Measurements from ENCODE around the gene SLC5A5.
"Not testable (repeated sequence)": the region's sequence is repeated elsewhere in the genome, so short reads cannot be mapped to it uniquely, and the experiment has no call there.

SLC5A5 gene

GRCh38 chr19:17872251-17873001 is 681 bp downstream of the SLC5A5 start:
- no peak for FAIRE-seq

- no peak for FAIRE-seq
Observed at GRCh38 chr19:17873786-17874757, 2.3 kb downstream of the SLC5A5 start.

GRCh38 chr19:17874758-17875135 is 3.0 kb downstream of the SLC5A5 start:
- no peak for FAIRE-seq

GRCh38 chr19:17877696-17878095 is 6.0 kb downstream of the SLC5A5 start:
- FAIRE-seq, result no peak

- no peak for FAIRE-seq
Observed at GRCh38 chr19:17879466-17879865, 7.7 kb downstream of the SLC5A5 start.

- no peak for FAIRE-seq
Observed at GRCh38 chr19:17881701-17882100, 10.0 kb downstream of the SLC5A5 start.

- FAIRE-seq, result no peak
Observed at GRCh38 chr19:17883627-17884410, 12.1 kb downstream of the SLC5A5 start.

GRCh38 chr19:17886515-17886914 is 14.8 kb downstream of the SLC5A5 start:
- no peak for FAIRE-seq

GRCh38 chr19:17887221-17887620 is 15.5 kb downstream of the SLC5A5 start:
- not testable (repeated sequence) for FAIRE-seq

- no peak for FAIRE-seq
Observed at GRCh38 chr19:17888260-17888659, 16.5 kb downstream of the SLC5A5 start.

GRCh38 chr19:17889609-17890214 is 18.0 kb downstream of the SLC5A5 start:
- FAIRE-seq, result no peak

GRCh38 chr19:17893766-17894165 is 22.0 kb downstream of the SLC5A5 start:
- FAIRE-seq, result no peak

GRCh38 chr19:17902701-17903100 is 31.0 kb downstream of the SLC5A5 start:
- FAIRE-seq, result no peak

- FAIRE-seq, result no peak
Observed at GRCh38 chr19:17908244-17908643, 36.5 kb downstream of the SLC5A5 start.

- FAIRE-seq, result no peak
Observed at GRCh38 chr19:17909003-17909732, 37.4 kb downstream of the SLC5A5 start.

- FAIRE-seq, result no peak
Observed at GRCh38 chr19:17910791-17911360, 39.1 kb downstream of the SLC5A5 start.

GRCh38 chr19:17915940-17916593 is 44.3 kb downstream of the SLC5A5 start:
- no peak for FAIRE-seq

GRCh38 chr19:17918151-17918550 is 46.4 kb downstream of the SLC5A5 start:
- not testable (repeated sequence) for FAIRE-seq

GRCh38 chr19:17919122-17919521 is 47.4 kb downstream of the SLC5A5 start:
- FAIRE-seq, result not testable (repeated sequence)

GRCh38 chr19:17920527-17920926 is 48.8 kb downstream of the SLC5A5 start:
- no peak for FAIRE-seq

GRCh38 chr19:17922138-17922537 is 50.4 kb downstream of the SLC5A5 start:
- no peak for FAIRE-seq
